ENCODE measurements around the gene SPATA46.

The SPATA46 gene

GRCh38 chr1:162351246-162351842 is 25.3 kb downstream of the SPATA46 start:
- DNase-seq, result no peak

- no peak for DNase-seq
Observed at GRCh38 chr1:162349635-162350330, 26.9 kb downstream of the SPATA46 start.

- DNase-seq, result no peak
Observed at GRCh38 chr1:162347281-162347680, 29.4 kb downstream of the SPATA46 start.

- DNase-seq, result no peak
Observed at GRCh38 chr1:162343470-162343869, 33.2 kb downstream of the SPATA46 start.

- DNase-seq, result no peak
Observed at GRCh38 chr1:162342452-162342983, 34.1 kb downstream of the SPATA46 start.

GRCh38 chr1:162336621-162337285 is 39.9 kb downstream of the SPATA46 start:
- DNase-seq, result no peak

- DNase-seq, result no peak
Observed at GRCh38 chr1:162335126-162335525, 41.5 kb downstream of the SPATA46 start.

GRCh38 chr1:162333991-162334390 is 42.7 kb downstream of the SPATA46 start:
- DNase-seq, result no peak

- no peak for DNase-seq
Observed at GRCh38 chr1:162329826-162330225, 46.8 kb downstream of the SPATA46 start.

GRCh38 chr1:162328512-162328911 is 48.1 kb downstream of the SPATA46 start:
- no peak for DNase-seq

GRCh38 chr1:162327788-162328165 is 48.9 kb downstream of the SPATA46 start:
- no peak for DNase-seq

- no peak for DNase-seq
Observed at GRCh38 chr1:162327144-162327787, 49.4 kb downstream of the SPATA46 start.

GRCh38 chr1:162326559-162326958 is 50.1 kb downstream of the SPATA46 start:
- DNase-seq, result no peak

GRCh38 chr1:162324396-162324795 is 52.3 kb downstream of the SPATA46 start:
- no peak for DNase-seq

Data from activated CD4-positive, alpha-beta T cell treated with anti-CD3 and anti-CD28 coated beads for 1 hour (primary cell).